ENCODE results near the gene CLMP. TPM values are rescaled to one million over a fixed set of nuclear protein-coding genes. Genes with fewer than 3 reads are reported as not detected.

CLMP gene
- total and polyA plus RNA-seq, 2 donors (not counting 1 experiment from before 2014, with no cell fraction given) = 0.01 TPM; not detected in 1

GRCh38 chr11:123034597-123034996 is 160.5 kb downstream of the CLMP start:
- Histone ChIP-seq H3K79me2 (ENCODE audit: control insufficient read depth, insufficient read depth, low read length) (no peaks in the 10 kb centered on the region), H4K20me1 (ENCODE audit: control insufficient read depth, insufficient read depth, low read length, poor library complexity, severe bottlenecking) (no peaks in the 10 kb centered on the region), H2AFZ (ENCODE audit: insufficient read depth, low read depth, low read length, poor library complexity, severe bottlenecking) (no peak overlapping the region), H3K4me2 (replicated peaks; ENCODE audit: low read depth, low read length, poor library complexity, severe bottlenecking) (no peak overlapping the region), H3K4me1 (ENCODE audit: control insufficient read depth in 2 of 2, insufficient read depth in 2 of 2, low read length in 2 of 2) (no peaks in the 10 kb centered on the region), H3K36me3 (replicated peaks in 1 of 2; ENCODE audit: control extremely low read depth in 1 of 2, control insufficient read depth in 1 of 2, extremely low read depth in 1 of 2, insufficient read depth in 2 of 2, low read length in 1 of 2) (no peaks in the 10 kb centered on the region), H3K27ac (ENCODE audit: low read length in 2 of 2) (no peak overlapping the region), H3K27me3 (replicated peaks in 1 of 4; ENCODE audit: control extremely low read depth in 1 of 4, control insufficient read depth in 3 of 4, insufficient read depth in 4 of 4, low read length in 3 of 4) (no peaks in the 10 kb centered on the region), H3K4me3 (ENCODE audit: control extremely low read depth in 1 of 5, extremely low read depth in 1 of 5, insufficient read depth in 1 of 5, low read depth in 2 of 5, low read length in 4 of 5) (no peak overlapping the region), H3K9me3 (ENCODE audit: control extremely low read depth in 1 of 3, control insufficient read depth in 2 of 3, insufficient read depth in 1 of 3, low read length in 2 of 3) (no peaks in the 10 kb centered on the region), H3K9ac (ENCODE audit: low read length) (no peak overlapping the region)
- no peaks in the 10 kb centered on the region for H3K4me1 Mint-ChIP-seq
- ATAC-seq (ENCODE audit: low read depth) (no peak), DNase-seq (no peak)
- H3K27me3 Mint-ChIP-seq = peaks cover 11% of the 10 kb centered on the region
- no peak for TF ChIP-seq CTCF (IDR thresholded peaks at IDR 0.05)
- no peak for TF ChIP-seq EZH2 (IDR thresholded peaks at IDR 0.05; ENCODE audit: borderline replicate concordance, insufficient read depth, low read depth, low read length, poor library complexity, severe bottlenecking)
- WGBS (ENCODE audit: insufficient coverage) = 70% methylated on average over 6 of the region's 6 CpGs
- no peak overlapping the region for H3K4me3 Mint-ChIP-seq
- no peak overlapping the region for H3K27ac Mint-ChIP-seq
- ChIA-PET CTCF (interaction anchor here (0.9 to 1.6 kb wide), 3 partner anchors 9 to 19 kb away, joined by 3 to 5 read pairs (median 4); no protein-coding TSS in a partner anchor), POLR2A (no interaction called here)
- no peaks in the 10 kb centered on the region for H3K9me3 Mint-ChIP-seq (ENCODE audit: insufficient read depth)
- intact Hi-C loops (cut with micrococcal nuclease) = no loop called here

DNA sequence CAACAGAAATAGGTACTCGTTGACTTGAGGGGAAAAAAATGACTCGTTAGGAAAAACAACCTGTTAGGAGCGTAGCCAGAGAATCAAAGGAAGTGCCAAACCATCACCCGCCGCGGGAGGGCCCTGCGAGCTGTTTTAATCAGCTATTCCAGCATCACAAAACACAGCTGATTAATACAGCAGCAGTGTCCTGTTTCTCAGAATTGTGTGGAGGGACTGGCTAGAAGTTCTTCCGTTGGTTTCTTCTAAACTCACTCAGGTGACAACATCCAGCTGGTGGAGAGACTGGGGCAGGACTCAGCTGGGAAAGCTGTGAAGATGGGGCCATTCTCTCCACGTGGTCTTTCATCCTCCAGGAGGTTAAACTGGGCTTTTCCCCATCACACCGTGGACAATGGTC is 161.2 kb downstream of the CLMP start:
- intact Hi-C loops (cut with micrococcal nuclease) = no loop called here
- no peak for TF ChIP-seq EZH2 (IDR thresholded peaks at IDR 0.05; ENCODE audit: borderline replicate concordance, insufficient read depth, low read depth, low read length, poor library complexity, severe bottlenecking)
- TF ChIP-seq CTCF (IDR thresholded peaks at IDR 0.05) = no peak
- Mint-ChIP-seq H3K9me3 (ENCODE audit: insufficient read depth) (no peaks in the 10 kb centered on the region), H3K4me1 (no peaks in the 10 kb centered on the region), H3K4me3 (no peak overlapping the region), H3K27ac (no peak overlapping the region), H3K27me3 (peaks cover 11% of the 10 kb centered on the region)
- Histone ChIP-seq H3K27ac (ENCODE audit: low read length in 2 of 2) (no peak overlapping the region), H3K4me3 (ENCODE audit: control extremely low read depth in 1 of 5, extremely low read depth in 1 of 5, insufficient read depth in 1 of 5, low read depth in 2 of 5, low read length in 4 of 5) (no peak overlapping the region), H3K4me1 (ENCODE audit: control insufficient read depth in 2 of 2, insufficient read depth in 2 of 2, low read length in 2 of 2) (no peaks in the 10 kb centered on the region), H3K9me3 (ENCODE audit: control extremely low read depth in 1 of 3, control insufficient read depth in 2 of 3, insufficient read depth in 1 of 3, low read length in 2 of 3) (no peaks in the 10 kb centered on the region), H3K9ac (ENCODE audit: low read length) (no peak overlapping the region), H4K20me1 (ENCODE audit: control insufficient read depth, insufficient read depth, low read length, poor library complexity, severe bottlenecking) (no peaks in the 10 kb centered on the region), H3K27me3 (replicated peaks in 1 of 4; ENCODE audit: control extremely low read depth in 1 of 4, control insufficient read depth in 3 of 4, insufficient read depth in 4 of 4, low read length in 3 of 4) (no peaks in the 10 kb centered on the region), H3K79me2 (ENCODE audit: control insufficient read depth, insufficient read depth, low read length) (no peaks in the 10 kb centered on the region), H3K36me3 (replicated peaks in 1 of 2; ENCODE audit: control extremely low read depth in 1 of 2, control insufficient read depth in 1 of 2, extremely low read depth in 1 of 2, insufficient read depth in 2 of 2, low read length in 1 of 2) (no peaks in the 10 kb centered on the region), H3K4me2 (replicated peaks; ENCODE audit: low read depth, low read length, poor library complexity, severe bottlenecking) (no peak overlapping the region), H2AFZ (ENCODE audit: insufficient read depth, low read depth, low read length, poor library complexity, severe bottlenecking) (no peak overlapping the region)
- DNase-seq (no peak), ATAC-seq (ENCODE audit: low read depth) (no peak)
- ChIA-PET POLR2A (no interaction called here), CTCF (interaction anchor here (0.9 to 1.6 kb wide), 3 partner anchors 9 to 213 kb away, joined by 3 to 5 read pairs (median 4); no protein-coding TSS in a partner anchor)
- WGBS (ENCODE audit: insufficient coverage) = 100% methylated on average over 1 of the region's 10 CpGs

All from B cell (primary cell).